DND-41 (cell line): ENCODE measurements around the gene XBP1.

Experiments used
- ATAC-seq: fragments of 200-7000 bp; cut with Tn5 transposase; 3 replicates; pipeline ENCODE4 v1.9.1; 2021; ENCODE audit warnings: low read depth; ENCODE audit not compliant: insufficient read depth
- DNase-seq: peaks from one replicate; pipeline ENCODE4 v3.0.0-alpha.2; 2020
- H2AFZ ChIP-seq: 2 replicates; pipeline ENCODE4 v1.6.0; 2012; ENCODE audit warnings: low read depth, low read length
- H3K27ac ChIP-seq: 2 replicates; pipeline ENCODE4 v1.5.1; 2012; ENCODE audit warnings: low read length, inconsistent platforms
- H3K27me3 ChIP-seq: fragments of 200-600 bp; sonication (generic); 2 replicates; pipeline ENCODE4 v1.6.0; 2012; ENCODE audit warnings: low read length, mild to moderate bottlenecking, inconsistent platforms; ENCODE audit not compliant: insufficient read depth, poor library complexity
- H3K36me3 ChIP-seq: 2 replicates; pipeline ENCODE4 v1.5.1; 2012; ENCODE audit warnings: low read length, inconsistent platforms; ENCODE audit not compliant: insufficient read depth
- H3K4me1 ChIP-seq: 2 replicates; pipeline ENCODE4 v1.5.1; 2012; ENCODE audit warnings: mild to moderate bottlenecking, low read length; ENCODE audit not compliant: insufficient read depth
- H3K4me2 ChIP-seq: 2 replicates; pipeline ENCODE4 v1.6.0; 2012; ENCODE audit warnings: mild to moderate bottlenecking, moderate library complexity, low read length, inconsistent platforms; ENCODE audit not compliant: insufficient read depth
- H3K4me3 ChIP-seq, 2 experiments: fragments of 200-600 bp in 1 of 2; shearing (Covaris generic) in 1 of 2; 2 replicates each; pipeline ENCODE4 v1.5.1; 2012 to 2016; ENCODE audit warnings: inconsistent platforms in 2 of 2, low read length in 2 of 2, mild to moderate bottlenecking in 2 of 2, low read depth in 1 of 2, moderate library complexity in 1 of 2
- H3K79me2 ChIP-seq: 2 replicates; pipeline ENCODE4 v1.6.0; 2012; ENCODE audit warnings: low read length, inconsistent platforms; ENCODE audit not compliant: insufficient read depth
- H3K9ac ChIP-seq: 2 replicates; pipeline ENCODE4 v1.6.0; 2012; ENCODE audit warnings: low read depth, mild to moderate bottlenecking, inconsistent platforms, low read length, moderate library complexity
- H3K9me3 ChIP-seq: 2 replicates; pipeline ENCODE4 v1.5.1; 2012; ENCODE audit warnings: low read length, moderate library complexity, mild to moderate bottlenecking, inconsistent platforms; ENCODE audit not compliant: insufficient read depth, severe bottlenecking
- H4K20me1 ChIP-seq: 2 replicates; pipeline ENCODE4 v1.6.0; 2012; ENCODE audit warnings: low read length; ENCODE audit not compliant: insufficient read depth
- CTCF ChIP-seq: IDR thresholded peaks from 2 replicates; pipeline ENCODE4 v1.5.1; 2012; ENCODE audit warnings: borderline replicate concordance, low read length, moderate library complexity, mild to moderate bottlenecking; ENCODE audit not compliant: poor library complexity, severe bottlenecking; ENCODE audit errors: extremely low read depth
- EZH2 ChIP-seq: IDR thresholded peaks from 3 replicates; pipeline ENCODE4 v1.6.1; 2012; ENCODE audit warnings: borderline replicate concordance, low read depth, mild to moderate bottlenecking, moderate library complexity, low read length, inconsistent platforms; ENCODE audit not compliant: severe bottlenecking

The XBP1 gene

GRCh38 chr22:28835630-28836189 is 35.3 kb upstream of the XBP1 start:
- H3K79me2 ChIP-seq = no peaks in the 10 kb centered on the region; the same call in 1 of the 2 replicates
- H3K27ac ChIP-seq = no peak overlapping the region
- no peak overlapping the region for H3K9ac ChIP-seq
- no peaks in the 10 kb centered on the region for H3K9me3 ChIP-seq
- no peak for TF ChIP-seq CTCF
- no peak for TF ChIP-seq EZH2
- DNase-seq = no peak
- H3K4me3 ChIP-seq = no peak overlapping the region
- H3K4me2 ChIP-seq = no peak overlapping the region
- ATAC-seq = no peak
- peaks cover 10% of the 10 kb centered on the region for H3K4me1 ChIP-seq
- H3K36me3 ChIP-seq = peaks cover 5% of the 10 kb centered on the region; the same call in 1 of the 2 replicates
- H4K20me1 ChIP-seq = no peaks in the 10 kb centered on the region
- H2AFZ ChIP-seq = no peak overlapping the region
- H3K27me3 ChIP-seq = no peaks in the 10 kb centered on the region

- H3K79me2 ChIP-seq = peaks cover 12% of the 10 kb centered on the region; the same call in 1 of the 2 replicates
- H3K36me3 ChIP-seq = peaks cover 5% of the 10 kb centered on the region; the same call in 1 of the 2 replicates
- H3K9me3 ChIP-seq = no peaks in the 10 kb centered on the region
- ATAC-seq (no peak), DNase-seq (no peak)
- no peak for TF ChIP-seq EZH2
- no peak for TF ChIP-seq CTCF
- H3K27ac ChIP-seq = no peak overlapping the region
- no peaks in the 10 kb centered on the region for H3K27me3 ChIP-seq
- no peak overlapping the region for H3K4me2 ChIP-seq
- H3K4me3 ChIP-seq = no peak overlapping the region
- no peak overlapping the region for H2AFZ ChIP-seq
- H4K20me1 ChIP-seq = no peaks in the 10 kb centered on the region
- H3K9ac ChIP-seq = no peak overlapping the region
- peaks cover 24% of the 10 kb centered on the region for H3K4me1 ChIP-seq
Observed at GRCh38 chr22:28833276-28833923, 33.0 kb upstream of the XBP1 start.

- no peak overlapping the region for H3K9ac ChIP-seq
- no peak for TF ChIP-seq EZH2
- no peak for TF ChIP-seq CTCF
- peaks cover 27% of the 10 kb centered on the region for H3K4me1 ChIP-seq
- H3K4me3 ChIP-seq = no peak overlapping the region
- no peak overlapping the region for H3K27ac ChIP-seq
- ATAC-seq = no peak
- peaks cover 5% of the 10 kb centered on the region; the same call in 1 of the 2 replicates for H3K36me3 ChIP-seq
- no peaks in the 10 kb centered on the region for H3K27me3 ChIP-seq
- no peak for DNase-seq
- H3K4me2 ChIP-seq = no peak overlapping the region
- no peaks in the 10 kb centered on the region for H3K9me3 ChIP-seq
- peaks cover 18% of the 10 kb centered on the region for H3K79me2 ChIP-seq
- no peak overlapping the region for H2AFZ ChIP-seq
- H4K20me1 ChIP-seq = no peaks in the 10 kb centered on the region
Observed at GRCh38 chr22:28832731-28833130, 32.4 kb upstream of the XBP1 start.
